Thyroid gland (tissue), 4 donors: Measurements from ENCODE around the gene S100A16. TPM values are rescaled to one million over a fixed set of nuclear protein-coding genes. Genes with fewer than 3 reads are reported as not detected.
"Not testable (repeated sequence)": the region's sequence is repeated elsewhere in the genome, so short reads cannot be mapped to it uniquely, and the experiment has no call there.

Experiments
- DNase-seq, 2 donors: peaks; one replicate each; pipeline ENCODE4 v3.0.0-alpha.2; 2019
- H3K27ac ChIP-seq, 3 donors: fragments of 200-600 bp; sonication (generic); 1 replicate in 2 of 3; 2 replicates in 1 of 3; pipeline ENCODE4 v1.5.1; 2016 to 2019; ENCODE audit warnings: mild to moderate bottlenecking in 1 of 3, moderate library complexity in 1 of 3
- H3K27me3 ChIP-seq: fragments of 200-600 bp; sonication (generic); one replicate; pipeline ENCODE4 v1.5.1; 2019
- H3K36me3 ChIP-seq, 2 donors: fragments of 200-600 bp; sonication (generic); one replicate each; pipeline ENCODE4 v1.5.1; 2016 to 2019
- H3K4me1 ChIP-seq, 2 donors: fragments of 200-600 bp; sonication (generic); one replicate each; pipeline ENCODE4 v1.5.1; 2017 to 2019
- H3K4me3 ChIP-seq, 3 donors: fragments of 200-600 bp; sonication (generic); replicated peaks in 1 of 3; 1 replicate in 2 of 3; 2 replicates in 1 of 3; pipeline ENCODE4 v1.5.1; 2016; ENCODE audit warnings: mild to moderate bottlenecking in 1 of 3
- H3K9me3 ChIP-seq: fragments of 200-600 bp; sonication (generic); one replicate; pipeline ENCODE4 v1.5.1; 2017
- CTCF ChIP-seq, 6 experiments: fragments of 200-600 bp in 3 of 6; fragments of 450-650 bp in 3 of 6; sonication (generic) in 3 of 6; IDR thresholded peaks; one replicate each; pipeline ENCODE4 v1.5.1; 2016 to 2019; ENCODE audit warnings: antibody characterized with exemption in 6 of 6, mild to moderate bottlenecking in 2 of 6, inconsistent platforms in 1 of 6, moderate library complexity in 1 of 6
- POLR2A ChIP-seq, 2 donors: fragments of 450-650 bp; IDR thresholded peaks; one replicate each; pipeline ENCODE4 v1.6.1; 2017; ENCODE audit warnings: antibody characterized with exemption in 2 of 2, mild to moderate bottlenecking in 2 of 2, moderate library complexity in 1 of 2
- whole genome bisulfite sequencing, 2 donors: methylation state at CpG; one replicate each; pipeline ENCODE4 v1.1.5; 2017; 5-methylcytosine and 5-hydroxymethylcytosine counted together
- intact Hi-C: fragments of 100-400 bp; cut with DNase I; formaldehyde crosslinking; loops from one replicate; pipeline ENCODE4 v1.15.1; 2023
- total RNA-seq, 4 donors: library from RNA; depleted of rRNA; stranded (reverse); fragments of >200 nt; gene quantifications; one replicate each; pipeline ENCODE4 v1.2.3, GENCODE V29; 2016

The S100A16 gene
- total RNA-seq, 4 donors from 2014 or later = 62.7 to 104 (median 76.3) TPM

DNA sequence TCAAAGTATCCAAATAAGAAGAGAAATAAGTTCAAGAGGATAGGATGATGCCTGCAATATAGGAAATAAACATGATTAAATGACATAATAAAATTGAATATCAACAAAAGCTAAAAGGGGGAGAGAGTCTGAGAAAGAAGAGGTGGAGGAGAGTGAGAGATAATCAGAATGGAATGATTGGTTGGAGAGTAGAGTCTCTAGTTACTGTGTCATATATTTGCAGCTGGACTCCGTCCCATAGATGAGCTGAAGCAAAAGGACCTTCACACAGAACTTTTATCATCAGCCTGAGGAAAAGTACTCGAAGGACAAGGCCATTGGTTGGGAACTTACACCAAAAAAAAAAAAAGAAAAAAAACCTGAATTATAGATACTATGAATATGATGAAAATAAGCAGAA, 24.5 kb downstream of the S100A16 start:
- Histone ChIP-seq H3K36me3 (no peaks in the 10 kb centered on the region), H3K9me3 (no peaks in the 10 kb centered on the region), H3K27ac (no peak overlapping the region), H3K4me1 (peaks cover 12 to 14% of the 10 kb centered on the region in 2 donors), H3K4me3 (no peak overlapping the region), H3K27me3 (no peaks in the 10 kb centered on the region)
- intact Hi-C loops = no loop called here
- 87 to 94% methylated on average over 2 of the region's 2 CpGs for WGBS, 2 donors
- TF ChIP-seq POLR2A (IDR thresholded peaks at IDR 0.05) (no peak), CTCF (IDR thresholded peaks at IDR 0.05) (no peak)
- no peak for DNase-seq

GRCh38 chr1:153588033-153588432, 24.9 kb downstream of the S100A16 start:
- H3K27ac ChIP-seq = peak overlapping the region in 1 of 3 donors; percentile 52
- peak; percentile 64 to 71 for DNase-seq
- 46 to 56% methylated on average over 10 of the region's 10 CpGs for WGBS, 2 donors
- H3K9me3 ChIP-seq, H3K27me3 ChIP-seq, H3K4me3 ChIP-seq, intact Hi-C loops, H3K36me3 ChIP-seq: not testable (repeated sequence)
- H3K4me1 ChIP-seq = peaks cover 12 to 14% of the 10 kb centered on the region in 2 donors

- no peaks in the 10 kb centered on the region for H3K9me3 ChIP-seq
- H3K4me1 ChIP-seq = peaks cover 8 to 12% of the 10 kb centered on the region in 2 donors
- WGBS, 2 donors = 54 to 55% methylated on average over 5 of the region's 5 CpGs
- peak in 1 of 2 donors; percentile 47 for DNase-seq
- H3K27ac ChIP-seq = no peak overlapping the region
- TF ChIP-seq POLR2A (IDR thresholded peaks at IDR 0.05) = no peak
- TF ChIP-seq CTCF (IDR thresholded peaks at IDR 0.05) = no peak
- H3K4me3 ChIP-seq = no peak overlapping the region
- H3K36me3 ChIP-seq = no peaks in the 10 kb centered on the region
- no peaks in the 10 kb centered on the region for H3K27me3 ChIP-seq
- intact Hi-C loops = no loop called here
These were observed 25.6 kb downstream of the S100A16 start for GRCh38 chr1:153587314-153587713.

DNA sequence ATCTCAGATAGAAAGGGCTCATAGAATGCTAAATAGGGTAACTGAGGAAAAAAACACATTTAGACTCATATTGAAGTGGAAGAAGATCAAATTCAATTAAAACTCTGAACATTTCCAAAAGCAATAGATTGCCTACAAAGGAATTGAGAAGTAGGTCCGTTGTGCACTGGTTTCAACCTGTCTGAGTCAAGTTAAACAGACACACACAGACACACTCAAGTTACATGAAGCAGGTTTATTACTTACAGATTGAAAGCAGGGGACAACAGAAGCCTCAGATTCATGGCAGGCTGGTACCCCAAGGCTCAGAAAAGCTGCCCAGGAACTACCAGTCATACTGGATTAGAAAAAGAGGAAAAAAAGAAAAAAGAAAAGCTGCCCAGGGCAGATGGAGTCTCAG, 26.6 kb downstream of the S100A16 start:
- TF ChIP-seq POLR2A (IDR thresholded peaks at IDR 0.05) = no peak
- no peak for TF ChIP-seq CTCF (IDR thresholded peaks at IDR 0.05)
- 37 to 39% methylated on average over 1 of the region's 1 CpG for WGBS, 2 donors
- no peaks in the 10 kb centered on the region for H3K9me3 ChIP-seq
- no peaks in the 10 kb centered on the region for H3K27me3 ChIP-seq
- intact Hi-C loops = no loop called here
- no peak overlapping the region for H3K4me3 ChIP-seq
- H3K36me3 ChIP-seq = no peaks in the 10 kb centered on the region
- peaks cover 8 to 12% of the 10 kb centered on the region in 2 donors for H3K4me1 ChIP-seq
- H3K27ac ChIP-seq = no peak overlapping the region
- DNase-seq = no peak

DNA sequence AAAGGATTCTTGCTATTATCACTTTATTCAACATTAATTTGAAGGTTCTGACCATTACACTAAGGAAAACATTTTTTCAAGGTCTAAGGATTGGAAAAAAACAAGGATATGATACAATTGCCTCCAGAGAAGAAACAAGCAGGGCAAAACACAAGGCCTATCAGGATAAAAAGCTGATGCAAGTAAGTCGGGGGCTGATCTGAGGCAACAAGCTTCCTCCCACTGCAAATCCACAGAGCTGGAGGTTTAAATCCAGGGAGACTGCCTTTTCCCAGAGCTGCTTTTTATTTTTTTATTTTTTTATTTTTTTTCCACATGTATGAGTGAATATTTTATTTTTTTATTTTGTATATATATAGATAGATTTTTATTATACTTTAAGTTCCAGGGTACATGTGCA, 27.9 kb downstream of the S100A16 start:
- no peak overlapping the region for H3K27ac ChIP-seq
- intact Hi-C loops = no loop called here
- H3K4me3 ChIP-seq = no peak overlapping the region
- 94 to 100% methylated on average over 1 of the region's 1 CpG for WGBS, 2 donors
- no peaks in the 10 kb centered on the region for H3K9me3 ChIP-seq
- no peak for TF ChIP-seq CTCF (IDR thresholded peaks at IDR 0.05)
- TF ChIP-seq POLR2A (IDR thresholded peaks at IDR 0.05) = no peak
- no peaks in the 10 kb centered on the region for H3K36me3 ChIP-seq
- no peaks in the 10 kb centered on the region for H3K27me3 ChIP-seq
- no peak for DNase-seq
- peaks cover 8 to 12% of the 10 kb centered on the region in 2 donors for H3K4me1 ChIP-seq

GRCh38 chr1:153583976-153584375, 29.0 kb downstream of the S100A16 start:
- Histone ChIP-seq H3K4me3 (no peak overlapping the region), H3K9me3 (no peaks in the 10 kb centered on the region), H3K36me3 (no peaks in the 10 kb centered on the region), H3K4me1 (peaks cover 8 to 12% of the 10 kb centered on the region in 2 donors), H3K27ac (no peak overlapping the region), H3K27me3 (no peaks in the 10 kb centered on the region)
- TF ChIP-seq POLR2A (IDR thresholded peaks at IDR 0.05) (no peak), CTCF (IDR thresholded peaks at IDR 0.05) (no peak)
- DNase-seq = no peak
- intact Hi-C loops = no loop called here
- WGBS, 2 donors = 83 to 90% methylated on average over 2 of the region's 2 CpGs

GRCh38 chr1:153583514-153583913, 29.4 kb downstream of the S100A16 start:
- H3K9me3 ChIP-seq, intact Hi-C loops, DNase-seq, H3K27me3 ChIP-seq, H3K36me3 ChIP-seq, H3K4me3 ChIP-seq, H3K27ac ChIP-seq: not testable (repeated sequence)
- WGBS, 2 donors = 86 to 93% methylated on average over 3 of the region's 3 CpGs
- H3K4me1 ChIP-seq = peaks cover 8 to 12% of the 10 kb centered on the region in 2 donors

- H3K9me3 ChIP-seq, H3K4me1 ChIP-seq, DNase-seq, intact Hi-C loops, H3K27ac ChIP-seq, H3K27me3 ChIP-seq, H3K36me3 ChIP-seq, H3K4me3 ChIP-seq: not testable (repeated sequence)
- WGBS, 2 donors = 94 to 95% methylated on average over 10 to 16 of the region's 34 CpGs
These were observed 30.1 kb downstream of the S100A16 start for GRCh38 chr1:153582836-153583235.
